Activated naive CD8-positive, alpha-beta T cell treated with anti-CD3 and anti-CD28 coated beads for 36 hours (primary cell): Measurements from ENCODE around the gene EML4. TPM values are rescaled to one million over a fixed set of nuclear protein-coding genes. Genes with fewer than 3 reads are reported as not detected.
A peak's percentile ranks its signal among the peaks of the same experiment; 100 is the strongest.
"Not testable (repeated sequence)": the region's sequence is repeated elsewhere in the genome, so short reads cannot be mapped to it uniquely, and the experiment has no call there.

Source experiments
- DNase-seq: peaks from one replicate; pipeline ENCODE4 v3.0.0; 2021
- H3K27ac Mint-ChIP-seq: one replicate; pipeline ENCODE4 v1.8.0; 2022; ENCODE audit warnings: mild to moderate bottlenecking, moderate library complexity, mixed read lengths
- H3K27me3 Mint-ChIP-seq: one replicate; pipeline ENCODE4 v1.8.0; 2022; ENCODE audit warnings: mild to moderate bottlenecking, mixed read lengths
- H3K36me3 Mint-ChIP-seq: one replicate; pipeline ENCODE4 v1.8.0; 2021; ENCODE audit warnings: mild to moderate bottlenecking, mixed read lengths
- H3K4me1 Mint-ChIP-seq: one replicate; pipeline ENCODE4 v1.8.0; 2021; ENCODE audit warnings: mixed read lengths
- H3K4me3 Mint-ChIP-seq: one replicate; pipeline ENCODE4 v1.8.0; 2022; ENCODE audit warnings: mild to moderate bottlenecking, moderate library complexity, mixed read lengths
- H3K9me3 Mint-ChIP-seq: one replicate; pipeline ENCODE4 v1.8.0; 2022; ENCODE audit warnings: mixed read lengths
- total RNA-seq, 2 experiments: library from RNA; stranded (reverse); gene quantifications; one replicate each; pipeline ENCODE4 v1.2.3, GENCODE V29; 2021

EML4 gene
- total RNA-seq, 2 experiments from 2014 or later = 60.0 to 64.6 TPM

GRCh38 chr2:42334865-42335264 is 165.7 kb downstream of the EML4 start:
- DNase-seq, H3K27me3 Mint-ChIP-seq, H3K9me3 Mint-ChIP-seq, H3K27ac Mint-ChIP-seq, H3K4me3 Mint-ChIP-seq: not testable (repeated sequence)
- Mint-ChIP-seq H3K36me3 (peaks cover 62% of the 10 kb centered on the region), H3K4me1 (peaks cover 14% of the 10 kb centered on the region)

GRCh38 chr2:42335514-42336104 is 166.5 kb downstream of the EML4 start:
- peaks cover 70% of the 10 kb centered on the region for H3K36me3 Mint-ChIP-seq
- no peak overlapping the region for H3K27ac Mint-ChIP-seq
- peaks cover 9% of the 10 kb centered on the region for H3K4me1 Mint-ChIP-seq
- no peak for DNase-seq
- H3K4me3 Mint-ChIP-seq = no peak overlapping the region
- H3K9me3 Mint-ChIP-seq = no peaks in the 10 kb centered on the region
- no peaks in the 10 kb centered on the region for H3K27me3 Mint-ChIP-seq

GRCh38 chr2:42336361-42336965 is 167.3 kb downstream of the EML4 start:
- H3K4me3 Mint-ChIP-seq = no peak overlapping the region
- no peak overlapping the region for H3K27ac Mint-ChIP-seq

GRCh38 chr2:42337356-42337820 is 168.2 kb downstream of the EML4 start:
- H3K36me3 Mint-ChIP-seq = peaks cover 78% of the 10 kb centered on the region
- no peak overlapping the region for H3K4me3 Mint-ChIP-seq
- H3K4me1 Mint-ChIP-seq = peaks cover 9% of the 10 kb centered on the region
- no peak for DNase-seq
- H3K9me3 Mint-ChIP-seq = no peaks in the 10 kb centered on the region
- no peak overlapping the region for H3K27ac Mint-ChIP-seq
- no peaks in the 10 kb centered on the region for H3K27me3 Mint-ChIP-seq

More at GRCh38 chr2:42336361-42336965, 167.3 kb downstream of the EML4 start:
- Mint-ChIP-seq H3K4me1 (peaks cover 4% of the 10 kb centered on the region), H3K27me3 (no peaks in the 10 kb centered on the region), H3K9me3 (no peaks in the 10 kb centered on the region), H3K36me3 (peaks cover 78% of the 10 kb centered on the region)
- no peak for DNase-seq

- Mint-ChIP-seq H3K4me1 (peaks cover 15% of the 10 kb centered on the region), H3K36me3 (peaks cover 76% of the 10 kb centered on the region), H3K27me3 (no peaks in the 10 kb centered on the region), H3K4me3 (no peak overlapping the region), H3K9me3 (no peaks in the 10 kb centered on the region), H3K27ac (no peak overlapping the region)
- no peak for DNase-seq
Observed at GRCh38 chr2:42337846-42338566, 168.9 kb downstream of the EML4 start.

- Mint-ChIP-seq H3K27ac (no peak overlapping the region), H3K4me3 (no peak overlapping the region), H3K4me1 (peaks cover 22% of the 10 kb centered on the region), H3K27me3 (no peaks in the 10 kb centered on the region), H3K9me3 (no peaks in the 10 kb centered on the region), H3K36me3 (peaks cover 76% of the 10 kb centered on the region)
- no peak for DNase-seq
Observed at GRCh38 chr2:42338567-42339190, 169.5 kb downstream of the EML4 start.

- H3K9me3 Mint-ChIP-seq = no peaks in the 10 kb centered on the region
- H3K4me3 Mint-ChIP-seq = no peak overlapping the region
- no peak for DNase-seq
- peaks cover 71% of the 10 kb centered on the region for H3K36me3 Mint-ChIP-seq
- peaks cover 22% of the 10 kb centered on the region for H3K4me1 Mint-ChIP-seq
- no peak overlapping the region for H3K27ac Mint-ChIP-seq
- no peaks in the 10 kb centered on the region for H3K27me3 Mint-ChIP-seq
Observed at GRCh38 chr2:42339191-42339912, 170.2 kb downstream of the EML4 start.

GRCh38 chr2:42340045-42340937 is 171.1 kb downstream of the EML4 start:
- H3K27me3 Mint-ChIP-seq = no peaks in the 10 kb centered on the region
- DNase-seq = no peak
- H3K27ac Mint-ChIP-seq = peak overlapping the region; percentile 46
- no peak overlapping the region for H3K4me3 Mint-ChIP-seq
- H3K4me1 Mint-ChIP-seq = peaks cover 22% of the 10 kb centered on the region
- peaks cover 71% of the 10 kb centered on the region for H3K36me3 Mint-ChIP-seq
- H3K9me3 Mint-ChIP-seq = no peaks in the 10 kb centered on the region

- Mint-ChIP-seq H3K4me3 (no peak overlapping the region), H3K27ac (peak overlapping the region; percentile 44), H3K36me3 (peaks cover 68% of the 10 kb centered on the region), H3K9me3 (no peaks in the 10 kb centered on the region), H3K27me3 (no peaks in the 10 kb centered on the region), H3K4me1 (peaks cover 24% of the 10 kb centered on the region)
- no peak for DNase-seq
Observed at GRCh38 chr2:42340938-42341636, 171.9 kb downstream of the EML4 start.

GRCh38 chr2:42342061-42342794 is 173.1 kb downstream of the EML4 start:
- peak overlapping the region; percentile 80 for H3K27ac Mint-ChIP-seq
- no peak for DNase-seq
- H3K36me3 Mint-ChIP-seq = peaks cover 61% of the 10 kb centered on the region
- H3K9me3 Mint-ChIP-seq = no peaks in the 10 kb centered on the region
- H3K4me1 Mint-ChIP-seq = peaks cover 24% of the 10 kb centered on the region
- H3K4me3 Mint-ChIP-seq = no peak overlapping the region
- H3K27me3 Mint-ChIP-seq = no peaks in the 10 kb centered on the region

GRCh38 chr2:42342795-42343241 is 173.7 kb downstream of the EML4 start:
- peaks cover 24% of the 10 kb centered on the region for H3K4me1 Mint-ChIP-seq
- H3K36me3 Mint-ChIP-seq = peaks cover 58% of the 10 kb centered on the region
- no peak overlapping the region for H3K4me3 Mint-ChIP-seq
- no peak overlapping the region for H3K27ac Mint-ChIP-seq
- H3K27me3 Mint-ChIP-seq = no peaks in the 10 kb centered on the region
- H3K9me3 Mint-ChIP-seq = no peaks in the 10 kb centered on the region
- no peak for DNase-seq

- H3K27ac Mint-ChIP-seq = no peak overlapping the region
- H3K36me3 Mint-ChIP-seq = peaks cover 46% of the 10 kb centered on the region
- no peaks in the 10 kb centered on the region for H3K9me3 Mint-ChIP-seq
- H3K4me1 Mint-ChIP-seq = peaks cover 30% of the 10 kb centered on the region
- no peak for DNase-seq
- H3K27me3 Mint-ChIP-seq = no peaks in the 10 kb centered on the region
- no peak overlapping the region for H3K4me3 Mint-ChIP-seq
Observed at GRCh38 chr2:42345986-42346385, 176.8 kb downstream of the EML4 start.

GRCh38 chr2:42346856-42347255 is 177.7 kb downstream of the EML4 start:
- H3K27me3 Mint-ChIP-seq, DNase-seq, H3K27ac Mint-ChIP-seq, H3K9me3 Mint-ChIP-seq, H3K4me3 Mint-ChIP-seq: not testable (repeated sequence)
- H3K36me3 Mint-ChIP-seq = peaks cover 45% of the 10 kb centered on the region
- peaks cover 28% of the 10 kb centered on the region for H3K4me1 Mint-ChIP-seq
